ENCODE results near the gene CD72.

GRCh38 chr9:35643046-35643445 is 24.8 kb upstream of the CD72 start:
- no peak for TF ChIP-seq SP1 (IDR thresholded peaks at IDR 0.05)
- TF ChIP-seq ARNT (IDR thresholded peaks at IDR 0.05), result no peak
- no peak for TF ChIP-seq ELF4 (IDR thresholded peaks at IDR 0.05)
- no peak for TF ChIP-seq FOXM1 (IDR thresholded peaks at IDR 0.05; ENCODE audit: borderline replicate concordance)
- TF ChIP-seq ZNF384 (IDR thresholded peaks at IDR 0.05), result no peak
- no peak for TF ChIP-seq L3MBTL2 (conservative IDR thresholded peaks at IDR 0.05)
- no peak for TF ChIP-seq TARDBP (IDR thresholded peaks at IDR 0.05)
- TF ChIP-seq BHLHE40 (IDR thresholded peaks at IDR 0.05; ENCODE audit: borderline replicate concordance), result no peak
- no peak for TF ChIP-seq FOXK2 (IDR thresholded peaks at IDR 0.05)
- no peak for TF ChIP-seq PKNOX1 (IDR thresholded peaks at IDR 0.05)
- TF ChIP-seq HDGF (IDR thresholded peaks at IDR 0.05; ENCODE audit: borderline replicate concordance), result no peak
- TF ChIP-seq NFRKB (IDR thresholded peaks at IDR 0.05), result no peak
- TF ChIP-seq SUZ12 (IDR thresholded peaks at IDR 0.05), result no peak
- TF ChIP-seq FOXA1 (IDR thresholded peaks at IDR 0.05), result no peak

Data from HEK293T (cell line).